CD4-positive, alpha-beta T cell treated with Interleukin-17A for 1 hour (primary cell): Measurements from ENCODE around the gene MYO5C.

Source experiments
- DNase-seq: peaks from one replicate; pipeline ENCODE4 v3.0.0-alpha.2; 2020

MYO5C gene

DNA sequence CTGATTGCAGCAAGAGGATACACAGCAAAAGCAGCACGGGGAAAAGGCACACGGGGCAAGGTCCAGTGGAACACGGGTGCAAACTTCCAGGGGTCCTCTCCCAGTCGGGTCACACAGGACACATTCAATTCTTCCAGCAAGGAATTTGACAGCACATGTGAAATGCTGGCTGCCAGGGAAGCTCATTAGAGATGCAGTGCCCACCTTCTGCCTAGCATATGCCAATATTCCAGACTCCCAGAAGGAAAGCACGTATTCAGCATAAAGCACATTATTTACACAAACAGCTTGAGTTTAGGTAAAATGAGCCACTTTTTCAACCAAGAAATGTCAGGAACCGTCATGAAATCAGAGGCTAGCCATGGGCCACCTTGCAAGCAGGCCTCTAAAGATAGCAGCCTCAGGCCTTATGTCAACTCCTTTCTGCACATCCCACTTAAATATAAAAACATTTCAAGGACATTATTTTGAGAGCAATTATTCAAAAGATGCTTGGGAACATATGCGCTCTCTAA is 19.3 kb downstream of the MYO5C start:
- DNase-seq: no peak

DNA sequence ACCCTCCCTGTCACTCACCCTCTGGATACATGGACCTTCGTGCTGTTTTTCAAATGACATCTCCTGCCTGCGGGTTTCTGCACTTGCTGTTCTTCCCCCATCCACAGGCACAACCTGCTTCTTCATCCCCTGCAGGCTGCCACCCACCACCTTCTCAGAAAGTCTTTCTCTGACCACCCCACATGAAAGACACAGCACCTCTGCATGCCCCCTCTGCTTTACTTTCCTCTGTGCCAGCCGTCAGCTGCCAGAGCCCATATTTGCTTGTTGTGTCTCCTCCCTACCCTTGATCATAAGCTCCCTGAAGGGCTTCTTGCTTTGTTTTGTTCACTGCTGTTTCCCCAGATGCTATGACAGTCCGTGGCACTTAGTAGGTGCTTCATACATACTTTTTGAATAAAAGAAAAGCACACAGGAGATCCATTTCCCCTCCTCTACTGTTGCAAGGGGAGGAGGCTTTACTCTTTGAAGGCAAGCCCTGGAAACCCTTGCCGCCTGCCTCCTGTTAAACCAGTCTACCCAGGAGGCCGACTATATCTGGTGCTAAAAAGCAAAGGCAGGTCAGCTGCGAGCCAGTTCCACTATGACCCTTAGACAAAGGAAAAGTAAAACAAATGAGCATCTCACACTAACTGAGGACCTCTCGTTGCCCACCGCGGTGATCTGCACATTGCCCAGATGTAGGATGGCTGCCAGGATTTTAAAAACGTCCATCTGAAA is 31.9 kb downstream of the MYO5C start:
- DNase-seq: no peak

DNA sequence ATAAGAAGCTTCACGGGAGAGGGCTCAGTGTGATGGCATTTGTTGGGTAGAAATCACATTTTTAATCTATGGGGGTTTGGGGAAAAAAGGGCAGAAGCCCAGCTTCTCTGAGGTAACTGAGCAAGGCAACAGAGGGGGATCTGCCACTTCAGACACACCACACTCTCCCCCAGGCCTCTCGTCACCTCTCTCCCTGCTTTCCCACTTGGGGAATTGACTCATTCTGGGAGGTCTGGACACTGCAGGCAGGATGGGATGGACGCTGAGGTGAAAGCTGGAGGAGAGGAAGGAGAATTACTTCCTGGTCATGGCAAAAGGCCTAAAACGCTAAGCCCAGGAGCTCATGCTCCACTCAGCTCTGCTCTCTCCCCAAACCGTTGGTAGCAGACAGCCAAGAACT is 33.2 kb downstream of the MYO5C start:
- no peak for DNase-seq

DNA sequence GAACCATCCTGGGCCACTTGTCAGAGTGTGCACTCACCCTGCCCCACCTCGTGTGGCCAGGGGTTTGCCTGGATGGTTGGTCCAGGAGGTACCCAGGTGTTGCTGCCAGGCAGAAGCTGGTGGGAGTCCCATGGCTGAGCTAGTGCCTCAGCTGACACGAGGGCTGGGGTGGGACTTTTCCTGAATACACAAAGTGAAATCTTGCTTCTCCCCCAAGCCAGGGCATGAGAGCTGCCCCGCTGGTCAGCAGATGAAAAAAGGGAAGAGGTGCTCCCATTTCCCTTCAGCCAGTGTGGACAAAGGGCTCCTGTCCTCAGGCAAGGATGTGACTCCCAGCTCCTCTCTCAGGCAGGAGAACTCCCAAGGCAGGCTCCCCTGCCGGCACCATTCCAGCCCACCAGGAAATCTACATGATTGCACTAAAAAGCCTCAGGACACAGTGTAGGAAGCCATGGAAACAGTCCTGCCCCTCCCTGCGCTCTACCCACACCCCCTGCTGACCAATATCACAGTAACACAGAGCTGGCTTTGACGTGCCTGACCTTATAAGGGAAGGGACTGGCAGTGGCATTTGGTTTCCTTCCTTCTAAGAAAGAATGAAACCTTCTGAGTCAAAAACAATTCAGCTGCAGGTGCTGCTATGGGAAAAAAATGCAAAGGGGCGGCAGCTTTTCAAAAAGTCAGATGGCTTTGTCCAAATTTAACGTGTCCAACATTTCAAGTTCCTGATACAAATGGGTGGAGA is 33.9 kb downstream of the MYO5C start:
- peak; percentile 70 for DNase-seq

DNA sequence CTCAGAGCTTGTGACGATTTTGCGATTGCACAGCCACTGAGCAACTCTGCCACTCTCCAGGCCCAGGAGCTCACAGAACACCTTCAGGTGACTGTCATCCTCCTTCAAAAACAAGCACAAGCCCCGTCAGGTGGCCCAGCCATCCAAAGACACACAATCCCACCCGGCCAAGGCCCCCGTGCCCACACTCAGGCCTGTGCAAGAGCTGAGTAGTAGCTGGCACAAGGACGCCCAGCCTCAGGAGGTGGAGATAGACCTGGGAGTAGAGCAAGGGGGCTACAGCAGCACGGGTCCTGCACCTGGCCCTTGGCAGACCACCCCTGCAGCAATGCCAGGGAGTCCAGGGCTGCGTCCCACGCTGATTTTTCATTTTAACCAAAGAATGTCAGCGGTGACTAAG is 34.6 kb downstream of the MYO5C start:
- no peak for DNase-seq

DNA sequence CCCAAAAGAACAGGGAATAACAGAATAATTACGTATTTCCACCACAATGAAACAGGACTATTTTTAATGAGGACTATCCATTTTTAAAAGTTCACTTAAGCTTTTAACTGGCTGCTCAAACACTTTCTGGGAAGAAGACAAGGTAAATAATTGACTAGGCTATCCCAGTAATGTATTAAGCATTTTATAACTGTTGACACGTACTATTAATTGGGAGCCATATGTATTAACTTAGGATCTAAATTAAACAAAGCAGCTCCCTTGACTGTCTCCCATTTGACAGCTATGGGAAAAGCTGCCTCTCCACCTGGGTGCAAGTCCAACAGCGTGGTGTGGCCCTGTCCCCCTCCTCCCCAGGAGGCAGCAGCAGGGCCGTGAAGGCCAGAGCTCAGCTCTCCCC is 36.1 kb downstream of the MYO5C start:
- DNase-seq: no peak

DNA sequence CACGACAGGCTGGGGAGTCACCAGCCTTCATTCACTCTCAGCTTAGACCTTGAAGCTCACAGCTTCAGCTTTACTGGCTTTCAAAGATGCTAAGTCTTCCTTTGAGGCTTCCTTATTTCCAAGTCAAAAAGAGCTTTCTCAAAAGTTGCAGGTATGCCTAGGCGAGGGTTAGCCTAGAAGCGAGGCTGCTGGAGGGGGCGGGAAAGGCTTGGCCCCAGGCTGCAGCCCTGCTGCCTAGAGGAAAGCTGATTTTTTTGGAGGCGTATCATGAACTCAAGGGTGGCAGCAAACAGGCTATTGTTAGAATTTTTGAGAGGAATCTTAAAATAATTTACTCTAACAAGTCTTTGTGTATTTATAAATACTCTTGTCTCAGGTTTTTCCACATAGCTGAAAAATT is 37.1 kb downstream of the MYO5C start:
- DNase-seq: no peak

DNA sequence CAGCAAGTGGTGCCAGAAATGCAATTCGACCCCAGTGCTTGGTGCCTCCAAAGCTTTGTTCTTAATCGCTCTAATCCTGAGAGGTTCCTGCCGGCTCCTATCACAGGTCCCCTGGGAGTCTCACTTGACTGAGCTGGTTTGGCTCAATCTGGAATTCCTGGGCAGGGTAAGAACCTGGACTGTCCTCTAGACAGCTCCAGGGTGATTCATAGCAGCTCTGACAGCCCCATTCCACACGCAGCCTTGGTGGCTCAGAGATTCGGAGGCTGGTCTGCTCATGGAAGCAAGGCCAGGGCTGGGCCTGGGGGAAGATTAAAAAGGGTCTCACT is 37.9 kb downstream of the MYO5C start:
- DNase-seq: no peak

DNA sequence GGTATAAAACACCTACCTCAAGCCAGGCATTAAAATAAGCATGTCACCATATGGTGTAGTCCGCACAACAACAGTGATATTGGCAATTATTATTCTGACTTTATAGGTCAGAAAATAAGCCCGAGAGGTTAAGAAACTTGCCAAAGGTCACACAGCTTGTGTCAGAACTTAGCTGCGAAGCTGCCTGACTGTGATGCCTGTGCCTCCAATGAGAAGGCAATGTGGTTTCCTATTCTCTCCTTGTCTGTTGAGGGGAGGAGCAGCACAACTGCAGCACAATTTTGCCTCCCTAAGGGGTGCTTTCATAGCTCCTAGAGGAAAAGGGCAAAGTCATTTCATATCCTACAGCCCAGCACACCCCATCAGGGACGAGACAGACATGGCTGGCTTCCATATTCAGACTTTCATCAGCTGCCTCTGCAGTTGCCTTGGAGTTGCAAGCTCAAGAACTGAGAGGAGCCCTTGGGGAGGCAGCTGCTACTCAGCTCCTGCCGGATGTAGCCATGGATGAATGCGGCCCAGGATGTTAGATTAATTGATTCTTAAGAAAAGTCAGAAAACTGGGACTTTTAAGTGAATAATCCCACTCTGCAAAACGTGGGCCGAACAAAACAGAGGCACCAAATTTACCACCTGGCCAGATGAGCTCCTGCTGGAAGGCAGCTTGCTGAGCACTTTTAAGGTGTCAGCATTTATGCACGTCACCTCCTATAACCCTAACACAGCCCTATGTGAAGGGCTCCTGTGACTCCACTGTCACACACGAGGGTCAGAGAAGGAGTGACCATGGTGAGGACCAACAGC is 38.5 kb downstream of the MYO5C start:
- no peak for DNase-seq

DNA sequence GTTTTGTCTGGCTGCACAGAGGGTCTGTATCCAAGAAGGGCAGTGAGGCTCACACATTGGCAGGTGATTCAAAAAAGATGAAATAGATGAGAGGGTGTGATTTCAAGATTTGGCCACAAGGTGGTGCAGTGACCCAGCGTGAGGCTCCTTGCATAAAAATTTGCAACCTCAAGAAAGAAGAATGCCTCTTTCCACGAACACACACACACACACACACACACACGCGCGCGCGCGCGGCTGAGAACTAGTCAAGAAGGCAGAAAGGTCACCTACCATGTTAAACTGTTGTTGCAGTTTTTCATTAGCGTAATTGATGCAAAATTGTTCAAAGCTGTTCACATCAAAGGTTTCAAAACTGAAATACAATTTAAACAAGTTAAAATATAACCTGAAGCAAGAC is 39.2 kb downstream of the MYO5C start:
- DNase-seq: peak; percentile 87

DNA sequence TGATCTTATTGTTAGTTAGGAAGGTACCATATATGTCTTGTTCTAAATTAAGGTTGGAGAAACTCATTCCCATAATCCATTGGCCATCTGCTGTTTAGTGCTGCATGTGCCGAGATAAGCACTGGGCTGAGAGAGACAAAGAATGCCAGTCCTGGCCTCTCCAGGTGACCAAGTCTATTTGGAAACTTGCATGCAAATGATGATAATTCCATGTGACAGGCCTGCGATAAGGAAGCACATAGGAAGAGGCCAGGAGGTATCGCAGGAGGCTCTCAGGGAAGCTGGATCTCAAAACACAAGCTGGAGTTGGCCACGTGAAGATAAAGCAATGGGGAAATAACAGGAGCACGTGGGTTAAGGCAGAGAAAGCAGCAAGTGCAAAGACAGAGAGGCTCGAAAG is 39.7 kb downstream of the MYO5C start:
- DNase-seq: no peak

DNA sequence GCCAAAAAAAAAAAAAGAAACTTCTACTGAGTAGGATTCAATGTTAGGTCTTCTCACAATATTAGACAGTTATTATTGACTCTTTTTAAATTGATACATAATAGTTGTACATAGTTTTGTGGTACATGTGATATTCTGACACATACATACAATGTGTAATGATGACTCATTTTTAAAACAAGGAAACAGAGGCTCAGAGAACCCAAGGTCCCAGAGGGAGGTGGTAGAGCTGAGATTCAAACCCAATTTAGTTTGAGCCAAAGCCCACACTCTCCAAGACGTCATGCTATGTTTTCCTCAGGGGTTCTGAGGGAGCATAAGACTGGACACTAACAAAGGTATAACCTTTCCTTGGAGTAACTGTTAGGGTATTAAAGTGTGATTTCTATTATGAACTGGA is 40.6 kb downstream of the MYO5C start:
- DNase-seq: no peak

DNA sequence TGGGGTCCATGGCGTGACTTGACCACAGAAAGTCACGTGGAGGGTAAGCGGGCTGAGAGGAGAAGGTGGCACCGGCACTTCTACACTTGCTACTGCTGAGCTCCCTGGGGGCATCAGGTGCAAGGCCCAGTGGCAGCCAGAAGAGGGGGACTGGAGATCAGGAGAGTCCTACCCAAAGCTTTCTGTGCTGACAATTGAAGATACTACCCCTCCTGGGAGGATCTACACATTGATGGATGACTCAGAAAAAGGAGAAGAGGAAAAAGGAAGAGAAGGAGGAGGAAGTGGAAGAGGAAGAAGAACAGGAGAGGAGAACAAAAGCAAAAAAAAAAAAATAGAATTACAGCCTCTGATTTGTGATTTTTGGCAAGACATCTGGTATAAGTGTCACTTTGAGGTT is 41.2 kb downstream of the MYO5C start:
- DNase-seq: no peak

DNA sequence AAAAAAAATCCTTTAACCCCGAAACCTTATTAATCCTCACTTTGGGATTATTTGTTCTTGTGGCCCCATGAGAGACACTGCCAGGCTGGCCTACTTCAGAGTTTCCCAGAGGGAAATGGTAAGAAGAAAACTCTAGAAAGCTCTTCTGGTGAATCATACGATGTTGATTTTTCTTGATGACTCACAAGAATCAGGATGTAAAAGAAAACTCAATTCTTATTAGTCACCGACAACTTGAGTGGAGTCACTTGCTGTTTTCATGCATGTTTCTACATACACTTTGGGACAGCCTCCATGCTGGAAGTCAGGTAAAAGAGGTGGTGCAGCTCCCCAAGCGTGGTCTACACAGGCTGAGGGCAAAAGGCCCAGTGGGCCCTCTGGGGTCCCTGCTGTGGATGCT is 42.8 kb downstream of the MYO5C start:
- DNase-seq: no peak

DNA sequence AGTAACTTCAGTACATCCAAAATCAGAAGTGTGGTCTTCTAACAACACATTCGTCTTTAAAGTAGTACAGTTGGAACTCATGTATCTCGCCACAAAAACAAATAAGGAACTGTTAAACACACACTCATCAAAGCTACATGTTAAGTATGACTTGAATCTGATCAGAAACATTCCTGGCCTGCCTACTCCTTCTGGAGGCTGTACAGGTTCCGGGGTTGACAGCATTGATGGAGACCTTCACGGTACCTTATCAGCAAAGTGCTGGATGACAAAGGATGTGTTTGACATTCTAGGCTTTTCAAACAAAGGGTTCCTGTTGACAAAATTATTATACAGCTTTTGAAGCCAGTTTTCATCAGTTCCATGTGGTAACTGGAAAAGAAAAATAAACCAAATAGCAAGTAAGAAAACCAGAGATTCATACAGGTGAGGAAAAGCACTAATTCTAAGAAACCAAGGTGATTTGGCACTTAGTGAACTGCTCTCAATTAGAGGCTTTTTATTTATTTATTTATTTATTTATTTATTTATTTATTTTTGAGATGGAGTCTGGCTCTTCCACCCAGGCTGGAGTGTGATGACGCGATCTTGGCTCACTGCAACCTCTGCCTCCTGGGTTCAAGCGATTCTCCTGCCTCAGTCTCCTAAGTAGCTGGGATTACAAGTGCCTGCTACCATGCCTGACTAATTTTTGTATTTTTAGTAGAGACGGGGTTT is 44.3 kb downstream of the MYO5C start:
- no peak for DNase-seq

DNA sequence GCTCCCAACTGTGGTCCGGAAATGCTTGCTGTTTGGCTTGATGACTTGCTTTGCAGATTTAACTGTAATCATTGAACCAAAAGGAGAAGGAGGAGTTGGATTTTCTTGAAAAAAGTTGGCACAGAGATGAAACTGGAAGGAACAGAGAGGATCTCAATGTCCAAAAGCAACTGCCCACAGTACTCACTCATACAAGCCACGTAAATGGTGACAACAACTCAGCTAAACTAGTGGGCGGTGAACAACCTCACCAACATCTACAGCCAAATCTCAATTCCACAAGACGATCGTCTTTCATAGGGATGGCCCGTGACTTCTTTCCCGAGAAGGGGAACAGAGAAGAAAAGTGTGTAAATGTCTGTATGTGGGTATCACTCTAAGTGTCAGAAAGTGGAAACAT is 48.1 kb downstream of the MYO5C start:
- DNase-seq: no peak

DNA sequence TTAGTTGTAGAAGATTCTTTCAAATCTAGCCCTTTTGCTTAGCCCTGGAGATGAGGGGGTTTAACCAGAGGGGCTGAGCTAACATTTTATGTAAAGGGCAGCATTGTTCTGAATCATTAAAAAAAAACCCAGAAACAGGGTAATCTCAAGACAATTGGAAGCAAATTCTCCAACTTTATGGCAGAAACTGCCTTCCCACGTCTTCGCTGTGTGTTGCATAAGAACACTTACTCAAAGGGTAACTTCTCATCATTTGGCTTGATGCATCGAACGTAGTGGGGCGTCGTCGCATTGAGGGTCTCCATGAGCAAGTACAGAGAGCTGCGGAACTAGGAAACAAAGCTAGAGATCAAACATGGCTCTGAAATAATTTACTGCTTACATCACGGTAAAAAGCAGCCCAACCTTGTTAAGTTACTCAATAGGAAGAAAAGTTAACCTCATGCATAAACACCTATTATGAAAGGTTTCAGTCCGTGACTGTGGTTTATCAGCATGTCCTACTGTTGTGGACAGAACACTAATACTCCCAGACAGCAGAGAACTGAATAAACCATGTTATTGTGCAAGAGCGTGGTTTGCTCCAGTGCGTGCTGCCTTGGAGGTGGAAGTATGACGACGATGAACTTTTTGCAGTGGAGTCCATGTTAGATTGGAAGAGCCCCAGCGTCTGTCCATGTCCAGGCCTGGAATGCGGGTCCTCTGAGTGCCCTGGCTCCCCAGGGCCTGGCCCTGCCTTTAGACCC is 48.7 kb downstream of the MYO5C start:
- no peak for DNase-seq

DNA sequence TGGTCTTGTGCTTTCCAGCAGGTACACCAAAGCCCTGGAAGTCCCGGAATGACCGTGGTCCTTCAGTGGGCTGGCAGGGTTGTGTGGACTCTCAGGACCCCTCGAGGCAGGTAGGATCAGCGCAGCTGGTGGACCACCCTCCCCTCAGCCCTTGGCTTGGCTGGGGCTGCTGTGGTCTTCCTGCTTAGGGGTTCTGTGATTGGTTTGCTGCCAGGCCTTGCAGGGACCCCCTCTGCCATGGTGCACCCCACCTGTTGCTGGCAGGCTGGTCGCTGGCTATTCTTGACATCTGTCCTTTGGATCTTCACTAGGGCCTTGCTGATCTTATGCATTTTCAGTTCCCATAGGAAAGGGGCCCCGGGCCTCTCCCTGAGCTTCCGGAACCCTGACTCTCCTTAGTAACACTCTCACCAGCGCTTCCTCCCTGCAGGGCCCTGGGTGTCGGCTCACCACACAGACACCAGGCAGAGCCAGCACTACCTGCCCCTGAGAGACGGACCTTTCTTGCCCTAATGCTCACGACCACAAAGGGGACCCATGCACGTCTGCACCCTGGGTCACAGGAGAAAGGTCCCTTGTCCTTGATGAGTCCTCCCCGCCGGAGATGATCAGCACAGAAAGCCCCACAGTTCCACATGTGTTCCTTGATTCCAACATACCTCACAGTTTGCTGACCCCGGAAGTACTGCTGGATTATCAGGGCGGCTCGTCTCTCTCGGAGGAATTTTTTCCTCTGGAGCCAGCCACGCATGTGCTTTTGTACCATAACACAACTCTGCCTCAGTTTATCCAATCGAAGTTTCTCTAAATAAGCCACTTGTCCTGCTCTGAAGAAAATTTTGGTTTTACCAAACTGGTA is 51.7 kb downstream of the MYO5C start:
- no peak for DNase-seq

DNA sequence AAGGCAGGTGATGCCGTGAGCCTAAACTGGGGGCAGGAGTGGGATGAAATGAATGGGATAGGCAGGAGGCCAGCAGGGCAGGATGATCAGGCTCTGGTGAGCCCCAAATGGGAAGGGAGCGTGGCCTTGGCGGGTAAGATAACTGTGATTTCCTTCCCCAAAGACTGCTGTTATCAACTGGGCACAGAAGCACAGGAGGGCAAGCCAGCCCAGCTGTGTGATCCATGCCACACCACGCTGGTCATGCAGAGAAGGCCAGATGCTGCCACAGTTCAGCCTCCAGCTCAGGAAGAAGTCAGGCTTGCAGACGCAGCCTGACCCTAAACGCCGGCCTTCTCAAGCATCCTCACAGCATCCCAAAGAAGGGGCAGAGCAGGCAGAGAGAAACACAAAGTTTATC is 52.3 kb downstream of the MYO5C start:
- DNase-seq: no peak

DNA sequence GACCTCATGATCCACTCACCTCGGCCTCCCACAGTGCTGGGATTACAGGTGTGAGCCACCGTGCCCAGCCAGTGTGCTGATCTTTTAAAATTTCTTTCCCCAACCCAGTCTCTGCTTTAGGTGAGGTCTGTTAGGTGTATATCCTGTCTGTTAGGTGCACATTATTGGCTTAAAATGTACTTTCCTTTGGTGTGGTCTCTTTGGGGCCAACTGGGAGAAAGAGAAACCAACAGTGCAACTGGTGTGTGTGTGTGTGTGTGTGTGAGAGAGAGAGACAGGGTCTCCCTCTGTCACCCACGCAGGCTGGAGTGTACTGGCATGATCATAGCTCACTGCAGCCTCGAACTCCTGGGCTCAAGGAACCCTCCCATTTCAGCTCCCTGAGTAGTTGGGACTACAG is 54.1 kb downstream of the MYO5C start:
- peak; percentile 40 for DNase-seq

DNA sequence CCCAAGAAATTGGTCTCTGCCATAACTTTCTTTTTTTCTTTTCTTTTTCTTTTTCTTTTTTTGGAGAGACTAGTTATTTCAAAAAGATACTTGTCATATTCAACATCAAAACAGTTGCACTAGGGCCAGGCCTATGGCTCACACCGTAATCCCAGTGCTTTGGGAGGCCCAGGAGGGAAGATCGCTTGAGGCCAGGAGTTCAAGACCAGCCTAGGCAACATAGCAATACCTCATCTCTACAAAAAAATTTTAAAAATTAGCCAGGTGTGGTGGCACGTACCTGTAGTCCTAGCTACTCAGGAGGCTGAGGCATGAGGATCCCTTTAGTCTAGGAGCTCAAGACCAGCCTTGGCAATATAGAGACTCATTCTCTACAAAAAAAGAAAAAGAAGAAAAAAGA is 55.4 kb downstream of the MYO5C start:
- DNase-seq: no peak
